ENCODE results near the gene SPECC1.
"Not testable (repeated sequence)": the region's sequence is repeated elsewhere in the genome, so short reads cannot be mapped to it uniquely, and the experiment has no call there.

SPECC1 gene

DNA sequence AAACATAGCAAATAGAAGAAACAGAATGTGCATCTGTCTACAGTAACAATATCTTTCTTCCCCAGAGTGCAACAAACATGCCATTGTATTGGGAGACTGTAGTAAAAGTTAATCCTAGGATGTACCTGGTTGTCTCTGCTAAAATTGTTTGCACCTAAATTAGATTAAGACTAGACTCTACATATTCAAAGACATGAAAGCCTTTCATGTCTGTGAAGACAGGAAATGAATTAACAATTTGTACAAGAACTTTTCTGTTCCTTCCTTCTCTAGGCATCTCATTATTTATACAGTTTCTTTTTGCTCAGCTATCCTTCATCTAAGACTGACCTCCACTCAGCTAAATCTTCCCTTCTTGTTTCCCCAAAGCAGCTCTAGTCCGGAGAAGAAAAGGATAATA lies 237.5 kb downstream of the SPECC1 start:
- DNase-seq: no peak

DNA sequence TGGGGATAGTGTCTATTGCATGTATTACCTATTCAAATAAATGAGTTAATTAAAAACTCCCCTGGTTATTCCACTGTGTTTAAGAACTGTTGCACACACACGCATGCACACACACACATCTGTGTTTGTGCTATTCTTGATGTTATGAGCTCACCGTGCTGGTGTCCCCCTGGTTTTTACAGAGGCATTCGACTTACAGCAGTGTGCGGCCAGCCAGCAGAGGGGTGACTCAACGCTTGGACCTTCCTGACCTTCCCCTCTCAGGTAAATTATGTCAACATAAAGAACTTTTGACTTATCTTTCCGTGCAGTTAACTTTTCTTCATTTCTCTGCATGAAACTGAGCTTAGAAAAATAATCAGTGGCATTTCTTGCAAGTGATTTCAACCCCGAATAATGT lies 244.2 kb downstream of the SPECC1 start:
- no peak for DNase-seq

- DNase-seq: no peak
Observed at GRCh38 chr17:20254541-20254940, 245.4 kb downstream of the SPECC1 start.

DNA sequence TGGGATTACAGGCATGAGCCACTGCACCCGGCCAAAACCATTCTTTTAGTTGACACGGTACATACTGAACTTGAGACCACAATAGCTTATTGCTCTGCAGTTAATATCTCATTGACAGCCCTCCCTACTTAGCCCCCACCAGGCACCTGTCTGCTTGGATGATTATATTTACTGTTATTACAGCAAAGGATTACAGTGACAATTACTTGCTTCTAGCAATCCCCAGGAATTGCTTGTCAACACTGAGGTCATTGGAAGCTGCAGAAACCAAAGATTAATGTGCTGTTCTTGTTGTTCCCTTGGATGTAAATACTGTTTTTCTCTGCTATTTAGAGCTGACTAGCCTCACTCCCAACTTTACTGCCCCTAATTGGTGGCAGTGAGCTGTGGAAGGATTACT lies 247.0 kb downstream of the SPECC1 start:
- DNase-seq: no peak

DNA sequence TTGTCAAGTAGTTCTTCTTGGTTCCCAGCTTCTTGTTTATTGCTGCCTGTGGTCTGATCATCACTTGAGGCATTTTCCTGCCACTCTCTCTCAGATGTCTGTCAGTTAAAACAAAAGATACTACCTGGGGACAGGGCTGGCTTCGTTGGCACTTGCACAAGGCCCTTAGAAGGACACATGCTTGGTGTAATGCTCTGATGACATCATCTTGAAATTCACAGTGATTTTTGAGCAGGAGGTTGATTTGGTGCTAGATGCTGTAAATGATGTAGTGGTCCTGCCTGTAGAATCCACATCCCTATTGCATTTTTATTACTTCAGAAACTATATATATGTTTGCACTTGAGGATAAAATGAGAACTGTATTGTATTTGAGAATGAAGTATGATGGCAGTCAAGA lies 247.8 kb downstream of the SPECC1 start:
- DNase-seq: no peak

DNA sequence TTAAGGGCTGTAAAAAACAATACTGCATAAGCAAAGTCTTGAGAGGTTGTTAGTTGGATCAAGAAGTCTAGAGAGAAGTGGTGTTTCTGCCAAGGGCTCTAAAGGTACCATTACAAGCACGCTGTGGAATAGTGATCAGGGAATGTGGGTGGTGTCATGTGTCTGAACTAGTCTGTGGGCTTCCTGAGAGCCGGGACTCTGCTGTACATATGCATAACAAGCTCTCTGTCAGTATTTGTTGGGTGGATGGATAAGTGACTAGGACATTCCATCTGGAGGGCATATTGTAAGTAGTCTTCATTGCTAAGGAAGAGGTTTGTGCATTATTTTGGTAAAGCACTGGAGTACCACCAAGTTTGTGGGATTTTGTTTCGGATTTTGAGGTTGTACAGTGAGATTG lies 248.6 kb downstream of the SPECC1 start:
- no peak for DNase-seq

DNA sequence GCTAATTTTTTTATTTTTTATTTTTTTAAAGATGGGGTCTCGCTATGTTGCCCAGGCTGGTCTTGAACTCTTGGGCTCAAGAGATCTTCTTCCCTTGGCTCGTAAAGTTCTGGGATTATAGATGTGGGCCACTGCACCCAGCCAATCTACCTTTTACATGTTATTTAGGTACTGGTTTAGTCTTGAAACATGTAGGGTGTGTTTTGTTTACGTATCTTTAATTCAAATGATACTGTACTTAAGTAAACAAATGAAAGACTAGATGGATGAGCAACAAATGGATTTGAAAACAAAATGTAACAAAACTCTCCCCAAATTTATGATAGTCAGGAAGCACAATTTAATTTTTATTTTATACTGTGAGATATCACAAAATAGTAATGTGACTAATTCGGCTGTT lies 250.5 kb downstream of the SPECC1 start:
- DNase-seq: no peak

- DNase-seq: no peak
Observed at GRCh38 chr17:20260268-20260667, 251.1 kb downstream of the SPECC1 start.

- DNase-seq: no peak
Observed at GRCh38 chr17:20262226-20263114, 253.3 kb downstream of the SPECC1 start.

DNA sequence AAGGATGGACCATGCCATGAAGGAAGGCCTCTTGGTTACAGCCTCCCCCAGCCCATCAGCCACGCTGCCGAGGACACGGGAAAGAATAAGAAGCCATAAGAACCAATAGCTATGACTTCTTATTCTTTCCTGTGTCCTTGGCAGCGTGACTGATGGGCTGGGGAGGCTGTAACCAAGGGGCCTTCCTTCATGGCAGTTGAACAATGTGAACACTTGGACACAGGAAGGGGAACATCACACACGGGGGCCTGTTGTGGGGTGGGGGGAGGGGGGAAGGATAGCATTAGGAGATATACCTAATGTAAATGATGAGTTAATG lies 253.9 kb downstream of the SPECC1 start:
- DNase-seq: not testable (repeated sequence)

DNA sequence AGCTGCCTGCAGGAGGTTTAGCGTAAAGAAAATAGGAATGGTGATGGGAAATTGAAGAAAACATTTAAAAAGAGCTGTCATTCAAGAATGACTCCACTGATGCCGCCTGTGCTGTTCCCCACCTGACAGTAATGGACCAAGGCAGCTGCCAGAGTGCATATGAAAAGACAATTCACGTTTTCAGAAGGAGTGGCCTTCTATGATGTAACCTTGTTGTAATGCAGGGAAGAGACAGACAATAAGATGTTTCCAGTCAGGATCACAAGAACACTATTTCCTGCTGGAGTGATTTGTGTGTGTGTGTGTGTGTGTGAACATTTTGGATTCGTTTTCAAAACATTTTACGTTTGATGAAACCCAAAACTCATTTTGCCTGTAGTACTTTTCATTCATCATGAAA lies 254.4 kb downstream of the SPECC1 start:
- DNase-seq: no peak

DNA sequence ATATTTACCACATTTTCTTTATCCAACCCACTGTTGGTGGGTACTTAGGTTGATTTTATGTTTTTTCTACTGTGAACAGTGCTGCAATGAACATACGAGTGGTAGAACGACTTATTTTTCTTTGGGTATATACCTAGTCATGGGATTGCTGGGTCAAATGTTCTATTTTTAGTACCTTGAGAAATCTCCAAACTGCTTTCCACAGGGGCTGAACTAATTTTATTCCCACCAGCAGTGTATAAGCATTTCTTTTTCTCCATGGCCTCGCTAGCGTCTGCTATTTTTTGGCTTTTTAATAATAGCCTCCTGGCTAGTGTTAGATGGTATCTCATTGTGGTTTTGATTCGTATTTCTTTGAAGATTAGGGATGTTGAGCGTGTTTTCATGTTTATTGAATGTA lies 255.8 kb downstream of the SPECC1 start:
- no peak for DNase-seq

GRCh38 chr17:20266806-20267458 lies 257.8 kb downstream of the SPECC1 start:
- DNase-seq: peak; percentile 79

- peak; percentile 68 for DNase-seq
Observed at GRCh38 chr17:20267459-20267842, 258.3 kb downstream of the SPECC1 start.

DNA sequence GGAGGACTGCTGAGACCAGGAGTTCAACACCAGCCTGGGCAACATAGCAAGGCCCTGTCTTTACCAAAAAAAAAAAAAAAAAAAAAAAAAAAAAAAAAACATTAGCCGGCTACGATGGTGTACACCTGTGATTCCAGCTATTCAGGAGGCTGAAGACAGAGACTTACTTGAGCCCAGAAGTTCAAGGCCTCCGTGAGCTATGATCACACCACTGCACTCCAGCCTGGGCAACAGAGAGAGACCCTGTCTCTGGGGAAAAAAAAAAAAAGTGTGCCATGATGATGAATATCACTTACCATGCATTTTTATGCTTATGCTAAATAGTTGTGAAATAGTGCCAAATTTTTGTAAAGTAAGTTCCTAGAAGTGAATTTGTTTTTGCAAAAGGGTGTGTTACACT lies 261.2 kb downstream of the SPECC1 start:
- no peak for DNase-seq

DNA sequence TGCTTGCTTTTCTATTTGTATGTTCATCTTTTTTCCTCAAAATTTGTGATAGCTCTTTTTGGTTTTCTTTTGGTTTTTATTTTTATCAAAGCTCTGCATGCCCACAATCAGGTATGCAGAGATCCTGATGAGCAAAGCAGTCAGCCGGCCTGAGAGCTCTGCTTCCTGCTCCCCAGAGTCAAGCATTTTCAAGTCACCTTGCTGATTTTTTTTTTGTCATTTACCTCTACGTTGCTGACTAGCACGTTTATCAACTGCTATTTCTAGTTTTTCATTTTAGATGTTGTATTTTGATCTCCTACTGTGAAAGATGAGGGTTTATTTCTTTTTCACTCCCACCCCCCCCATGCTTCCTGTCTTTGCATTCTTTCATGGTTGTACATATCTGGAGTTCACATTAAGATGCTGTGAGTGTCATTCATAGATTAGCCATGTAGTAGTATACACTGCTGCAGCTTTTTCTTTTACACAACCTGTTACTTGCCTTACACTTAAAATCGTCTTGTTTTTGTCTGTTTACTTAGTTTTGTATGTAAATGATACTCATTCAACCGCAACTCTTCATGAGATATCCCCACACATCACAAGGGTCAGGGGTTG lies 262.0 kb downstream of the SPECC1 start:
- no peak for DNase-seq

DNA sequence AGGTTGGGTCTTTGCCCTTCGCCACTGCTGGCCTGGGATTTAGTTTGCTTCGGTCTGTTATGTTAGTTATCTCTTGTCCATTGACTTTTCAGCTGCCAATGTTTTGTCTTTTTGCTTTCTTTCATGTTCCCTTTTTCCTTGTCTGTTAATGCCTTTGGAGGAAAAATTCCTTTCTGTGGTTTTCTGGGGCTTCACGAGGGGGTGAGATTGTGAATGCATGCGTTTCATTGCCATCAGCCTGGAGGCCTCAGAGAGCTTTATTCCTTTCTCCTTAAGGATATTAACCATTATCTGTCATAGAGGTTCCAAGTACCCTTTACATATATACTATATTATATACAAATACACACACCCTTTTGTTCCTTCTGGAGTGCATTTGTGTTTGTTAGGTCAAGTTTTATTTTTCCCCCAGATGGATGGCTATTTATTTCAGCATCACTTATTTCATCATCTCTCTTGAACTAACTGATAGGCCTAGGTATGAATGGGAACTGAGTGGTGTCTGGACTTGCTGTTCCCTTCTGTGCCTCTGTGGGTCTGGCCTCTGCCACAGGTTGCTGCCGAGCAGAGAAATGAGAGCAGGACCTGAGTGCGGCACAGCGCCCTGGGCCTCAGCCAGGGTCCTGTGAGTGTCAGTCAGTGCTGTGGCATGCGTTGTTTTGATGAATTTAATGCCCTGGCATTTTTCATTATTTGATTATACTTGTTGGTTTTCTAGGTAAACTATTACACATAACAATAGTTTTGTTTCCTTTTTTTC lies 264.8 kb downstream of the SPECC1 start:
- DNase-seq: no peak

- no peak for DNase-seq
Observed at GRCh38 chr17:20275653-20276052, 266.5 kb downstream of the SPECC1 start.

- DNase-seq: no peak
Observed at GRCh38 chr17:20276421-20276820, 267.3 kb downstream of the SPECC1 start.

DNA sequence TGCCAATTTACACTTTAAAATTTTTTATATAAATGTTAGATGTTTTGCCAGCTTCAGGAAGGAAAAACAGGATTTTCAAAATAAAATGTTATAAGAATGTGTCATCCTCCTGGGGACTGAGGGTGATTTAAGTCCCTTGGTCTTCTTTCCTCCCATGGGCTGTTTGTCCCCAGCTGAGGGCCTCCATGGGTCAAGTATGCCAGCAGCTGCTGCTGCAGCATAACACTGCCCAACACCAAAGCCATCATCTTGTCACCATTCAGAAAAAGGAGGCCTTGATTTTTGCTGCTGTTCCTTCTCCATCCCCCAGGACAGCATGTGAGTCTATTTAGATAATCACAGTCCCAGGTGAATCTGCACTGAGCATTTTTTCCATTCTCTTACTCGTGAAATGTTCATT lies 269.6 kb downstream of the SPECC1 start:
- no peak for DNase-seq

DNA sequence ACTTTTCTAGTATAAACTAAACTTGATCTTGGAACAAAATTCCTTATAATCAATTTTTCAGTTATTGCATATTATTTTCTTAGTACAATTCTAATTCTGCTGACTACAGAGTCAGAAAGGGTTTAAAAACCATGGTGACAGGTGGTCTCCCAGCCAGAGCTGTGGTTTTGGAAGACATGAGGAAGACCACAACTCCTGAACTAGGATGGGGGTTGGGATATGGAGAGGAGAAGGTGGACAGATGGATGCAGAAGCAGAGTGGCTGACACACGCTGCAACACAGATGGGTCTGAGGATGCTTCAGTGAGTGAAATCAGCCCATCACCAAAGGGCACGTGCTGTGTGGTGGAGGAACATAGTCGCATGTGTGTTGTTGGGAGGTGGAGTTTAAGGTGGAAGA lies 270.5 kb downstream of the SPECC1 start:
- no peak for DNase-seq

- peak; percentile 33 for DNase-seq
Observed at GRCh38 chr17:20280051-20280450, 270.9 kb downstream of the SPECC1 start.

DNA sequence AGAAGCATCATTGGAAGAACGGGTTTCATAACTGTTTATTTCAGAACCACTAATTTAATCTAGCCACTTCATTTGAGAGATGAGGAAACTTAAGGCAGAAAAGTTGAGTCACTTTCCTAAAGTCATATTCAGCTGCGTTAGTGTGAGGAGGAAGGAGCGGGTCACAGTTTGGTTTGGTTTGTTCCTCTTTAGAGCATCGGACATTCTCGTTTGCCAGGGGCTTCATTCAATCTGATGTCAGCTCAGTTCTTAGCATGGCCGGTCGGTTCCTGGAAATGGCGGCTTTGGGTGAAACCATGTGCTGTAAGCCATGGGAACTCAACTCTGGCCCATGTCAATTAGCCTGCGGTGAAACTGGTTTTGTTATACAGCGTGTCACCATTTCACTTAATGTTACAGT lies 271.7 kb downstream of the SPECC1 start:
- peak; percentile 61 for DNase-seq

GRCh38 chr17:20281860-20282259 lies 272.7 kb downstream of the SPECC1 start:
- DNase-seq: peak; percentile 55
